ENCODE data around the gene TREM1.

Gene TREM1

DNA sequence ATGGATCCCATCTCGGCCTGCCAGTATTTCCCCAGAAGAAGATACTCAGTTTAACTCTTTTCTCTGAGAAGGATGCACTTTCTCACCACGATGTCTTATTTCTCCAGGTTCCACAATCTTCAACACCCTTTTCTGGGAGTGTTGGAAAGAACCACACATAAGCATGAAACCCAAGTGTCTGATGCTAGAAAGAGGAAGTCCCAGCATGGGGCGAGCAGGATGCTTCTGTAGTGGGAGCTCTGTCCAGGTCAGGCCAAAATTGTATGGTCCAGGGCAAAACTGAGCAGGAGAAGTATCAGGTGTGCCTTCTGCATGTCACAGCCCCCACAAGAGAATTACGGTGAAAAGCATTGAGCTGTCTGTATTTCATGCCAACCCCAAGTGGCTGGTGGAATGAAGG lies 11.0 kb downstream of the TREM1 start:
- Histone ChIP-seq H3K36me3 (ENCODE audit: control insufficient read depth, insufficient read depth, low read length) (no peaks in the 10 kb centered on the region), H3K27me3 (ENCODE audit: control insufficient read depth, insufficient read depth, low read length) (no peaks in the 10 kb centered on the region), H3K4me1 (ENCODE audit: control insufficient read depth, insufficient read depth, low read length) (no peaks in the 10 kb centered on the region), H3K9me3 (ENCODE audit: control insufficient read depth, insufficient read depth, low read length) (no peaks in the 10 kb centered on the region), H3K27ac (ENCODE audit: low read length) (no peak overlapping the region), H3K4me3 (ENCODE audit: low read length) (no peak overlapping the region)
- no peak for DNase-seq (ENCODE audit: low read depth, low spot score)
- no CpG with 5 or more reads among the region's 4 CpGs for WGBS (ENCODE audit: insufficient coverage, insufficient read length)

- no peak overlapping the region for H3K27ac ChIP-seq (ENCODE audit: low read length)
- no peak overlapping the region for H3K4me3 ChIP-seq (ENCODE audit: low read length)
- no CpG with 5 or more reads among the region's 2 CpGs for WGBS (ENCODE audit: insufficient coverage, insufficient read length)
Observed at GRCh38 chr6:41274256-41274655, 12.2 kb downstream of the TREM1 start.

DNA sequence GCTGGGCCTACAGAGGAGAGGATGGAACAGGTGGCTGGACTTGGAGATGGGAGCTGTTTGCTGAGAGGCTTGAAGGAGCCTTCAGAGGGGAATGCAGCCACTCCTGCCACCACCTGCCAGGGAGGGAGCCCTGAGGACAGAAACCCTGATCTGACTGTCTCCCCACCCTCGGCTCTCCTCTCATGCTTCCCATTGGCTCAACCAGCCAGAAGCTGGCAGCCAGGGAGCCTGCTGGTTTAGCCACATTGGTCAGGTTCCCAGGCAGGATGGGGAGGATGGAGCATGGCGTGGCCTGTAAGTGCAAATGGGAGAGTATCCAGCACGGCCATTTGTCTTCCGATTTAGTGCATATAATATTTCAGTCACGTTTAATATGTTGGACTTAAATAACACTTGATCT lies 12.8 kb downstream of the TREM1 start:
- H3K4me3 ChIP-seq (ENCODE audit: low read length) = no peak overlapping the region
- H3K4me1 ChIP-seq (ENCODE audit: control insufficient read depth, insufficient read depth, low read length) = no peaks in the 10 kb centered on the region
- H3K36me3 ChIP-seq (ENCODE audit: control insufficient read depth, insufficient read depth, low read length) = no peaks in the 10 kb centered on the region
- no peaks in the 10 kb centered on the region for H3K9me3 ChIP-seq (ENCODE audit: control insufficient read depth, insufficient read depth, low read length)
- no peak overlapping the region for H3K27ac ChIP-seq (ENCODE audit: low read length)
- DNase-seq (ENCODE audit: low read depth, low spot score) = no peak
- no CpG with 5 or more reads among the region's 5 CpGs for WGBS (ENCODE audit: insufficient coverage, insufficient read length)
- H3K27me3 ChIP-seq (ENCODE audit: control insufficient read depth, insufficient read depth, low read length) = no peaks in the 10 kb centered on the region

More at GRCh38 chr6:41274256-41274655, 12.2 kb downstream of the TREM1 start:
- no peaks in the 10 kb centered on the region for H3K27me3 ChIP-seq (ENCODE audit: control insufficient read depth, insufficient read depth, low read length)
- H3K4me1 ChIP-seq (ENCODE audit: control insufficient read depth, insufficient read depth, low read length) = no peaks in the 10 kb centered on the region
- no peaks in the 10 kb centered on the region for H3K9me3 ChIP-seq (ENCODE audit: control insufficient read depth, insufficient read depth, low read length)
- DNase-seq (ENCODE audit: low read depth, low spot score) = no peak
- no peaks in the 10 kb centered on the region for H3K36me3 ChIP-seq (ENCODE audit: control insufficient read depth, insufficient read depth, low read length)

GRCh38 chr6:41272591-41273240 lies 13.8 kb downstream of the TREM1 start:
- no CpG with 5 or more reads among the region's 5 CpGs for WGBS (ENCODE audit: insufficient coverage, insufficient read length)
- Histone ChIP-seq H3K4me1 (ENCODE audit: control insufficient read depth, insufficient read depth, low read length) (no peaks in the 10 kb centered on the region), H3K27ac (ENCODE audit: low read length) (no peak overlapping the region)

DNA sequence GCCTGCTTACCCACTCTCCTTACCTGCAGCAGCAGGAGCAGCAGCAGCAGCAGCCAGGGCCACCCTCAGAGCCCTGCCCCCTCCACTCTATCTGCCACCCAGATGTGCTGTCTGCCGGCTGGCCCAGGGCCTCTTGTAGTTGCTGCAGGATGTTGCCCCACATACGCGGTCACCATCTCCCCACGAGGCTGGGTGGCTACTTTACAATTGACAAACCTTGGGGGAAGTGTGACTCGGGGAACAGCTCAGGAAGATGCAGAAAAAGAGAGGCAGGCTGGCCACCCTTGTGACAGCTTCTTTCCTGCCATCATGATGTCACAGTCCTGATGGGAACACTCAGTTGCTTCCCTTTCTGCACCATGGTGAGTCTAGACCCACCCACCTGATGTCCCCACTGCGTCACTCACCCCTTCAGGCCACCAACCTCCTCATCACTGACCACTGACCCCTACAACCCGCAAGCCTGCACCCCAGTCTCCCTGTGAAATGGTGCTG lies 14.5 kb downstream of the TREM1 start:
- no peaks in the 10 kb centered on the region for H3K27me3 ChIP-seq (ENCODE audit: control insufficient read depth, insufficient read depth, low read length)
- H3K36me3 ChIP-seq (ENCODE audit: control insufficient read depth, insufficient read depth, low read length) = no peaks in the 10 kb centered on the region
- DNase-seq (ENCODE audit: low read depth, low spot score) = no peak
- H3K9me3 ChIP-seq (ENCODE audit: control insufficient read depth, insufficient read depth, low read length) = no peaks in the 10 kb centered on the region
- H3K27ac ChIP-seq (ENCODE audit: low read length) = no peak overlapping the region
- no peaks in the 10 kb centered on the region for H3K4me1 ChIP-seq (ENCODE audit: control insufficient read depth, insufficient read depth, low read length)
- no peak overlapping the region for H3K4me3 ChIP-seq (ENCODE audit: low read length)
- WGBS (ENCODE audit: insufficient coverage, insufficient read length) = no CpG with 5 or more reads among the region's 7 CpGs

More at GRCh38 chr6:41272591-41273240, 13.8 kb downstream of the TREM1 start:
- H3K36me3 ChIP-seq (ENCODE audit: control insufficient read depth, insufficient read depth, low read length) = no peaks in the 10 kb centered on the region
- no peaks in the 10 kb centered on the region for H3K27me3 ChIP-seq (ENCODE audit: control insufficient read depth, insufficient read depth, low read length)
- H3K9me3 ChIP-seq (ENCODE audit: control insufficient read depth, insufficient read depth, low read length) = no peaks in the 10 kb centered on the region
- no peak for DNase-seq (ENCODE audit: low read depth, low spot score)
- H3K4me3 ChIP-seq (ENCODE audit: low read length) = no peak overlapping the region

DNA sequence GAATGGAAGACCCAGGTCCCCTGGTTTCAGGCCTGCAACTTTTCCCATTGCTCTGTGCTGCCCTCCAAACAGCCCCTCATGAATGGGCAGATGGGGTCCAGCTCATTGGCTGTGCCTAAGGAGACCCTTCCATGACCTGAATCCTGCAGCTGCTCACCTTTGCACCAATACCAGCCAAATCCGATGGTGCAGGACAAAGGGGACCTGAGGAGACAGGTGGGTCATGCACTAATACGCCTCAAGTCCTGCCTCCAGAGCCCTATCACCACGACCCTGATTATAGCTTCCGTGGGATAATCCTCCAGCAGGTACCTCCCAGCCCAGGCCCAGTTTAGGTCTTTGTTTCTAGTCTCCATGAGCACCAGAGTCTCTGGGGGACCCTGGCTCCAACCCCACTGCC lies 16.8 kb downstream of the TREM1 start:
- Histone ChIP-seq H3K27me3 (ENCODE audit: control insufficient read depth, insufficient read depth, low read length) (no peaks in the 10 kb centered on the region), H3K9me3 (ENCODE audit: control insufficient read depth, insufficient read depth, low read length) (no peaks in the 10 kb centered on the region), H3K27ac (ENCODE audit: low read length) (no peak overlapping the region), H3K4me3 (ENCODE audit: low read length) (no peak overlapping the region), H3K4me1 (ENCODE audit: control insufficient read depth, insufficient read depth, low read length) (no peaks in the 10 kb centered on the region), H3K36me3 (ENCODE audit: control insufficient read depth, insufficient read depth, low read length) (no peaks in the 10 kb centered on the region)
- WGBS (ENCODE audit: insufficient coverage, insufficient read length) = no CpG with 5 or more reads among the region's 4 CpGs
- DNase-seq (ENCODE audit: low read depth, low spot score) = no peak

DNA sequence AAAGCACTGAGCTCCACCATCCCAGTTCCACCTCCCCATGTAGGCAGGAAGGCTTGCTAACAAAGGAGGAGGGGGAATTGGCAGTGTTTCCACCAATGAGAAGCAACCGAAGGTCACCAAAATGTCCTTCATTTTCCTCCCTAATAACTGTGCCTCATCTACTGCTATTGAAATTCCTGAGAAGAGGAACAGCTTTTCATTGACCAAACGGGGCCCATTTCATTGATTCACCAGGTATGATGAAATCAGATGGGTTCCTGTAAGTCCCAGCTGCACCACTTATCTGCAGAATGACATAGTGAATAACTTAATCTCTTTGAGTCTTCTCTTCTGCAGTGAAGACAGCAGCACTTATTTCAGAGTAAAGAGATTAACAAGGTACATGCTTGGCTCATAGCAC lies 17.3 kb downstream of the TREM1 start:
- Histone ChIP-seq H3K4me3 (ENCODE audit: low read length) (no peak overlapping the region), H3K9me3 (ENCODE audit: control insufficient read depth, insufficient read depth, low read length) (no peaks in the 10 kb centered on the region), H3K27ac (ENCODE audit: low read length) (no peak overlapping the region), H3K4me1 (ENCODE audit: control insufficient read depth, insufficient read depth, low read length) (no peaks in the 10 kb centered on the region), H3K36me3 (ENCODE audit: control insufficient read depth, insufficient read depth, low read length) (no peaks in the 10 kb centered on the region), H3K27me3 (ENCODE audit: control insufficient read depth, insufficient read depth, low read length) (no peaks in the 10 kb centered on the region)
- no CpG with 5 or more reads among the region's 2 CpGs for WGBS (ENCODE audit: insufficient coverage, insufficient read length)
- no peak for DNase-seq (ENCODE audit: low read depth, low spot score)

DNA sequence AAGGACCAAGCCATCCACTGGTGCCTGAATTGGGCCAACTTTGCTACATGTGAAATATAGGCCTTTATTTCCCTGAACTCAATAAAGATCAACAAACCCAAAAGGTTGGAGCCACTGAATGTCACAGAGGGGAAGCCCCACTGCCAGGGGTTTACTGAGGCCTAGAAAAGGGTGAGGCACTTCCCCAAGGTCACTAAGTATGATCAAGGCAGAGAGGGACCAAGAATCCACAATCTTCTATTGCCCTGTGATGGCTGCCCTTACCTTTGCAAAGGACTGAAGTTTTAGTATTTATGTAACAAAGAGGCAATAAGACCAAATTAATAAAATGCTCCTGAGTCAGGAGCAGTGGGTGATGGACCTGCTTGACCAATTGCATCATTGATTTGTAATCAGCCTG lies 18.0 kb downstream of the TREM1 start:
- Histone ChIP-seq H3K4me1 (ENCODE audit: control insufficient read depth, insufficient read depth, low read length) (no peaks in the 10 kb centered on the region), H3K4me3 (ENCODE audit: low read length) (no peak overlapping the region), H3K36me3 (ENCODE audit: control insufficient read depth, insufficient read depth, low read length) (no peaks in the 10 kb centered on the region), H3K27me3 (ENCODE audit: control insufficient read depth, insufficient read depth, low read length) (no peaks in the 10 kb centered on the region), H3K27ac (ENCODE audit: low read length) (no peak overlapping the region), H3K9me3 (ENCODE audit: control insufficient read depth, insufficient read depth, low read length) (no peaks in the 10 kb centered on the region)
- DNase-seq (ENCODE audit: low read depth, low spot score) = no peak

DNA sequence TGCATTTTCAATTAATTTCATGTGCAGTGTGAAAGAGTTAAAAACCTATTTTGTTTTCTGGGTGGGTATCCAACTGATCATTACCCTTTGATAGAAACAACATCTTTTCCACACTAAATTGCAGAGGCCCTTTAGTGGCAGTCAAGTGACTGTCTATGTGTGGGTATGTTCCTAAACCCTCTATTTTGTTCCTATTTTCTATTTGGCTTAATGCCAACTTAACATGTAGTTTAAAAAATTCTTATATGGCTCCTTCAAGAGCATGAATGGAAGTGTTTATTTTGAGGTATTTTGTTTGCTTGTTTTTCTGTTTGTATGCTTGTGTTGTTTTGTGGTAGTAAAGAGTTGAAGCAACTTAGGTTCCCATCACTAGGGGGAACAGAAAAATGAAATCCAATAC lies 19.9 kb downstream of the TREM1 start:
- Histone ChIP-seq H3K36me3 (ENCODE audit: control insufficient read depth, insufficient read depth, low read length) (no peaks in the 10 kb centered on the region), H3K9me3 (ENCODE audit: control insufficient read depth, insufficient read depth, low read length) (no peaks in the 10 kb centered on the region), H3K27me3 (ENCODE audit: control insufficient read depth, insufficient read depth, low read length) (no peaks in the 10 kb centered on the region), H3K4me1 (ENCODE audit: control insufficient read depth, insufficient read depth, low read length) (no peaks in the 10 kb centered on the region), H3K27ac (ENCODE audit: low read length) (no peak overlapping the region), H3K4me3 (ENCODE audit: low read length) (no peak overlapping the region)
- no peak for DNase-seq (ENCODE audit: low read depth, low spot score)

GRCh38 chr6:41263267-41263666 lies 23.2 kb downstream of the TREM1 start:
- no peak for DNase-seq (ENCODE audit: low read depth, low spot score)
- H3K27ac ChIP-seq (ENCODE audit: low read length) = no peak overlapping the region
- no CpG with 5 or more reads among the region's 1 CpG for WGBS (ENCODE audit: insufficient coverage, insufficient read length)

DNA sequence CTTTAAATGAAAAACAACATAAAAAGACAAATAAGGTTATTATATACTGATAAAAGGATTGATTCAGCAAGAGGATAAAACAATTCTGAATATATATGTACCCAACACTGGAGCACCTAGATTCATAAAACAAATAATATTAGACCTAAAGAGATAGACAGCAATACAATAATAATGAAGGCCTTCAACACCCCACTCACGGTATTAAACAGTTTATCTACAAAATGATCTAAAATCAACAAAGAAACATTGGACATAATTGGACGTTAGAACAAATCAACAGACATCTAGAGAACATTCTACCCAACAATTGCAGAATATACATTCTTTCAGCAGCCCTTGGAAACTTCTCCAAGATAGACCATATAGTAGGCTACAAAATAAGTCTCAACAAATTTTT lies 24.1 kb downstream of the TREM1 start:
- WGBS (ENCODE audit: insufficient coverage, insufficient read length) = no CpG with 5 or more reads among the region's 2 CpGs
- Histone ChIP-seq H3K9me3 (ENCODE audit: control insufficient read depth, insufficient read depth, low read length) (no peaks in the 10 kb centered on the region; the same call in none of the 2 replicates), H3K27me3 (ENCODE audit: control insufficient read depth, insufficient read depth, low read length) (no peaks in the 10 kb centered on the region), H3K4me1 (ENCODE audit: control insufficient read depth, insufficient read depth, low read length) (no peaks in the 10 kb centered on the region), H3K4me3 (ENCODE audit: low read length) (no peak overlapping the region), H3K27ac (ENCODE audit: low read length) (no peak overlapping the region), H3K36me3 (ENCODE audit: control insufficient read depth, insufficient read depth, low read length) (no peaks in the 10 kb centered on the region)
- no peak for DNase-seq (ENCODE audit: low read depth, low spot score)

More at GRCh38 chr6:41263267-41263666, 23.2 kb downstream of the TREM1 start:
- H3K4me1 ChIP-seq (ENCODE audit: control insufficient read depth, insufficient read depth, low read length) = no peaks in the 10 kb centered on the region
- no peak overlapping the region for H3K4me3 ChIP-seq (ENCODE audit: low read length)
- H3K9me3 ChIP-seq (ENCODE audit: control insufficient read depth, insufficient read depth, low read length) = no peaks in the 10 kb centered on the region; the same call in none of the 2 replicates
- H3K36me3 ChIP-seq (ENCODE audit: control insufficient read depth, insufficient read depth, low read length) = no peaks in the 10 kb centered on the region
- no peaks in the 10 kb centered on the region for H3K27me3 ChIP-seq (ENCODE audit: control insufficient read depth, insufficient read depth, low read length)

All from iPS DF 6.9 (cell line).